ENCODE measurements around the gene SYNE1. TPM values are rescaled to one million over a fixed set of nuclear protein-coding genes. Genes with fewer than 3 reads are reported as not detected.
A peak's percentile ranks its signal among the peaks of the same experiment; 100 is the strongest.
"Not testable (repeated sequence)": the region's sequence is repeated elsewhere in the genome, so short reads cannot be mapped to it uniquely, and the experiment has no call there.

SYNE1 gene
- total RNA-seq, 1 experiment from 2014 or later = 2.5 TPM

- Histone ChIP-seq H3K27me3 (ENCODE audit: control insufficient read depth, insufficient read depth, low read length) (no peaks in the 10 kb centered on the region), H3K36me3 (replicated peaks; ENCODE audit: control insufficient read depth, insufficient read depth, low read length) (no peaks in the 10 kb centered on the region), H3K4me3 (ENCODE audit: insufficient read depth, low read depth, low read length) (no peak overlapping the region)
- DNase-seq = no peak
These were observed 286.1 kb downstream of the SYNE1 start for GRCh38 chr6:152351110-152351509.

DNA sequence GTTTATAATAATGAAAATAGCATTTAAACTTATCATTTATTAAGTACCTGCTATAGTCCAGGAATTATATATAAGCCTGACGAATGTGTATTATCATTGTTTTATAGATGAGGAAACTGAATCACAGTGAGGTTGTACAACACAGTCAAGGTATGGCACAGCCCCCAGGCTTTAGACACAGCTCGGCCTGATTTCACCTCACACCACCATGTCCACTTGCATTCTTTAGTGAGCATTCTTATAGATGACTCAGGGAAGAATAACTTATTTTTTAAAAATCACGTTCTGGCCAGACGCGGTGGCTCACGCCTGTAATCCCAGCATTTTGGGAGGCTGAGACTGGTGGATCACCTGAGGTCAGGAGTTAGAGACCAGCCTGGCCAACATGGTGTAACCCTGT lies 289.0 kb downstream of the SYNE1 start:
- DNase-seq = no peak
- Histone ChIP-seq H3K4me3 (ENCODE audit: insufficient read depth, low read depth, low read length) (no peak overlapping the region), H3K36me3 (replicated peaks; ENCODE audit: control insufficient read depth, insufficient read depth, low read length) (no peaks in the 10 kb centered on the region), H3K27me3 (ENCODE audit: control insufficient read depth, insufficient read depth, low read length) (no peaks in the 10 kb centered on the region)

DNA sequence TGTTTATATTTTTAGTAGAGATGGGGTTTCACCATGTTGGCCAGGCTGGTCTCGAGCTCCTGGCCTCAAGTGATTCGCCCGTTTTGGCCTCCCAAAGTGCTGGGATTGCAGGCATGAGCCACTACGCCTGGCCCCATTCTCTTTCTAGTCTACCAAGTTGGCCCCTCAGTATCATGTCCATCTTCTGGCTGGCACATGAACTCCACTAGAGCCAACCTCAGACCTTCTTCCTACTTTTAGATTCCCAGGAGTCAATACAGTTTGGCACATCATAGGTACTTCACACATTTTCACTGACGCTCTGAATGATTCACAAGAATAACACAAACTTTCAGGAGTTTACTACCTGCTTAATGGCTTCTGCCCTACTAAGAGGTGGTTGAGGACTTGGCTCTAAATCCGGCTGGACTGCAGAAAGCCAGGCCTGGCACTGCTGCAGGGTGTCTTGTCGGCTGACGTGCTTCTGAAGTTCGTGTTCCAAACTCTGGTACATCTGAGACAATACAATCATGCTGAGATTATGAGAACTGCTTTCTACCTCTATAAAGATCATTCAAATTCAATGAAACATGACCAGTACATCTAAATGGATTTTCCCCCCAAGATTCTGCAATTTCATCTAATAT lies 293.3 kb downstream of the SYNE1 start:
- no peaks in the 10 kb centered on the region for H3K36me3 ChIP-seq (replicated peaks; ENCODE audit: control insufficient read depth, insufficient read depth, low read length)

DNA sequence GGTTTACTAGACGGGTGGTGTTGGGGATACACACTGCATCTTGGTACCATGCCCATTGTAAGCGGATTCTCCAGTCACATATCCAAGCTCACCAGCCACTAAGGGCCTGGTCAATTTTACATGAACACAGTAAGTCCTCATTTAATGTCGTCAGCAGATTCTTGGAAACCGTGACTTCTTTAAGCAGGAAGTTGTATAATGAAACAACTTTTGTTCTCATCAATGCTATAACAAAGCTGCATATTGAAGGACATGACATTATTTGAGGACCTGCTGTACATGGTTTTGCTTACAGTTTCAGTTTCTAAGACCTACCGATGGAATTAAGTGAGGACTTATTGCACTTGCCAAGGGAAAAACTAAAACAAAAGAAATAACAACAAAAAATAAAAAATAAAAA lies 295.6 kb downstream of the SYNE1 start:
- DNase-seq = no peak
- no peaks in the 10 kb centered on the region for H3K27me3 ChIP-seq (ENCODE audit: control insufficient read depth, insufficient read depth, low read length)
- H3K4me3 ChIP-seq (ENCODE audit: insufficient read depth, low read depth, low read length) = no peak overlapping the region
- no peaks in the 10 kb centered on the region for H3K36me3 ChIP-seq (replicated peaks; ENCODE audit: control insufficient read depth, insufficient read depth, low read length)

More for the DNA sequence above, 293.3 kb downstream of the SYNE1 start:
- Histone ChIP-seq H3K27me3 (ENCODE audit: control insufficient read depth, insufficient read depth, low read length) (no peaks in the 10 kb centered on the region), H3K4me3 (ENCODE audit: insufficient read depth, low read depth, low read length) (no peak overlapping the region)
- DNase-seq = no peak

DNA sequence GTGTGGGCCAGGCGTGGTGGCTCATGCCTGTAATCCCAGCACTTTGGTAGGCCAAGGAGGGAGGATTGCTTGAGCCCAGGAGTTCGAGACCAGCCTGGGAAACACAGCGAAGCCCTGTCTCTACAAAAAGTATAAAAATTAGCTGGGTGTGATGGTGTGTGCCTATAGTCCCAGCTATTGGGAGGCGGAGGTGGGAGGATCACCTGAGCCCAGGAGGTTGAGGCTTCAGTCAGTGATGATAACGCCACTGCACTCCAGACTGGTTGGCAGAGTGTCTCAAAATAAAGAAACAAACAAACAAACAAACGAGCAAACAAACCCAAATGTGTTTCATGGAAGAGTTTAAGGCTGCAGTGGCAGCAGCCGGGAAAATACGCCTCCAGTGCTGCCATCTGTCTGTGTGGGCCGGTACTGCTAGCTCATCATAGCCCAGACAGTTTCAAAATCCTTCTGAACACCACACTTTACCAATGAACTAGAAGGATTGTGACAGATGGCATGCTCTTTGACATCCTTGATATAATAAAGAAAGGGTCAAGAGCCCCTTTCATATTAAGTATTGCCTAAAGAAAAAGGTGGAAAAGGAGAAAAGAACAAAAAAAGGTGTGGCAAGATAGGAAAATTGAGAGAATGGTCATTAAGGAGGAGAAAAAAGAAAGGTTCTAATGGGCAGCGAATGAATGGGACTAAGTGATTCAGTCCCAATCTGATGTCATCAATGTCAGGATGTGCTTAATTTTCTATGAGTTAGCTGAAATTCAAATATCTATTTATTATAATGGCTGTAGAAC lies 298.6 kb downstream of the SYNE1 start:
- no peaks in the 10 kb centered on the region for H3K36me3 ChIP-seq (replicated peaks; ENCODE audit: control insufficient read depth, insufficient read depth, low read length)
- peak; percentile 27 for DNase-seq
- H3K4me3 ChIP-seq (ENCODE audit: insufficient read depth, low read depth, low read length) = no peak overlapping the region
- no peaks in the 10 kb centered on the region for H3K27me3 ChIP-seq (ENCODE audit: control insufficient read depth, insufficient read depth, low read length)

DNA sequence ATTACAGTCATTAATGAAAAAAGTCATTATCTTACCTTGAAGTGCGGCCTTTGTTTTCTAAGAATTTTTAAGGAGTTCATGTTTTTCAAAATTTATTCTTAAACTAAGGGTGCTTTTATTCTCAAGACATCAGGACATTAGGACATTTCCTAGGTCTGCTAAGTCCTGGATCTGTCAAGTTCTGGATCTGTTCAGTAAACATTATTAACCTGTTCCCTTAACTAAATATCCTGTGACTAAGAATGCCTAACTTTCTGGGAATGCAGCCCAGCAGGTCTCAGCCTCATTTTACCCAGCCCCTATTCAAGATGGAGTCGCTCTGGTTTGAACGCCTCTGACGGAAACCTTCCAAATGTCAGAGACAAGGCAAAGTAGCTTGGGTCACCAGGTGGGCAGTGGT lies 302.6 kb downstream of the SYNE1 start:
- DNase-seq = no peak
- no peaks in the 10 kb centered on the region for H3K27me3 ChIP-seq (ENCODE audit: control insufficient read depth, insufficient read depth, low read length)
- no peaks in the 10 kb centered on the region for H3K36me3 ChIP-seq (replicated peaks; ENCODE audit: control insufficient read depth, insufficient read depth, low read length)
- no peak overlapping the region for H3K4me3 ChIP-seq (ENCODE audit: insufficient read depth, low read depth, low read length)

GRCh38 chr6:152330961-152331360 lies 306.2 kb downstream of the SYNE1 start:
- no peak for DNase-seq
- Histone ChIP-seq H3K36me3 (replicated peaks; ENCODE audit: control insufficient read depth, insufficient read depth, low read length) (no peaks in the 10 kb centered on the region), H3K4me3 (ENCODE audit: insufficient read depth, low read depth, low read length) (no peak overlapping the region), H3K27me3 (ENCODE audit: control insufficient read depth, insufficient read depth, low read length) (no peaks in the 10 kb centered on the region)

GRCh38 chr6:152329638-152330448 lies 307.3 kb downstream of the SYNE1 start:
- no peaks in the 10 kb centered on the region for H3K36me3 ChIP-seq (replicated peaks; ENCODE audit: control insufficient read depth, insufficient read depth, low read length)
- H3K4me3 ChIP-seq (ENCODE audit: insufficient read depth, low read depth, low read length) = no peak overlapping the region
- H3K27me3 ChIP-seq (ENCODE audit: control insufficient read depth, insufficient read depth, low read length) = no peaks in the 10 kb centered on the region
- no peak for DNase-seq

GRCh38 chr6:152328200-152328599 lies 309.0 kb downstream of the SYNE1 start:
- H3K4me3 ChIP-seq (ENCODE audit: insufficient read depth, low read depth, low read length); DNase-seq; H3K27me3 ChIP-seq (ENCODE audit: control insufficient read depth, insufficient read depth, low read length); H3K36me3 ChIP-seq (replicated peaks; ENCODE audit: control insufficient read depth, insufficient read depth, low read length): not testable (repeated sequence)

DNA sequence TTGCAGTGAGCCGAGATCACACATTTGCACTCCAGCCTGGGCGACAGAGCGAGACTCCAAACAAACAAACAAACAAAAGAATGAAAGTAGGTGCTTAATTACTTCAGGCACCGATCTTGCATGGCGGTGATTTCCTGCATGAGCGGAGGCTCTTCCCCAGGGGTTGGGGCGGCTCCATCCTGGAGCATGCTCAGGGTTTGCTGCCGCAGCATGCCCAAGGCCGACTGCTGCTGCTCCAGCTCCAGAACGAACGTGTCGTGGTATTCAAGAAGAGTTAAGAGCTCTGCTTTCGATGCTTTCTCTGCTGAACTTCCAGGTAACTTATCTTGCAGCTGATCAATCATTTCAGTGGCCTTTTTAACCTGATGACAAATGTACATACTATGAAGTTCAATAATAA lies 313.8 kb downstream of the SYNE1 start:
- Histone ChIP-seq H3K36me3 (replicated peaks; ENCODE audit: control insufficient read depth, insufficient read depth, low read length) (no peaks in the 10 kb centered on the region), H3K27me3 (ENCODE audit: control insufficient read depth, insufficient read depth, low read length) (no peaks in the 10 kb centered on the region), H3K4me3 (ENCODE audit: insufficient read depth, low read depth, low read length) (no peak overlapping the region)
- no peak for DNase-seq

DNA sequence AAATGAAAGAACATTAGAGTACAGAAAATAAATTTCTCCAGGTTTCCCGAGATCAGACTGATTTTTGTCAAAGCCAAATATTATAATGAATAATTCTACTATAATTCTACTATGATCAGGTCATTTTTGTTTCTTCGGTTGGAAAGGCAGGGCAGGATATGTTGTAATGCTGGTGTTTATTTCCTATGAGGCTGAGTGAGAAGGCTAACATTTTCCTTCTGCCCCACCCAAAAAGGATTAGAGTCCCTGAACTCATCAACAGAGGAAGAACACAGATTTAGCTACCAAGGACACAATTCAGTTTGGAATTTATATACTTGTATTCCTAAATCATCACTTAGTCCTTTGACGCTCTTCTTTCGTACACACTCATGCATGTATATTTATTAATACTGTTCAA lies 318.9 kb downstream of the SYNE1 start:
- no peaks in the 10 kb centered on the region for H3K27me3 ChIP-seq (ENCODE audit: control insufficient read depth, insufficient read depth, low read length)
- no peak overlapping the region for H3K4me3 ChIP-seq (ENCODE audit: insufficient read depth, low read depth, low read length)
- H3K36me3 ChIP-seq (replicated peaks; ENCODE audit: control insufficient read depth, insufficient read depth, low read length) = no peaks in the 10 kb centered on the region
- DNase-seq = no peak

DNA sequence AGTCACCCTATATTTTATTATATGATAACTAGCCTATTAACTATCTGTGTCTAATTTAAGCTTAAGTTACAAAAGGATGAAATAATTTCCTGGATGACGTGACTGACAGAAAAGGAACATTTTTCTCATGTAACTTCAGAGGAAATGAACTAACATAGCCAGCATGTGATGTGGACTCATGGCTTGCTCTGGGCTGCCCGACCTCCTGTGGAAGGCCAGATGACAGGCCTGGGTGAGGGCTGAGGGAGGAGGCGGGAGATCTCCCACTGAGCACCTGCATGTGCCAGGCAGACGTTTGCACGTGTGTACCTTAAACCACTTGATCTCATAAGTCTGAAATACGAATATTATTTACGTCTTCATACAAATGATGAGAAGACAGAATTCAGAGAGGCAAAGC lies 321.1 kb downstream of the SYNE1 start:
- Histone ChIP-seq H3K27me3 (ENCODE audit: control insufficient read depth, insufficient read depth, low read length) (no peaks in the 10 kb centered on the region), H3K36me3 (replicated peaks; ENCODE audit: control insufficient read depth, insufficient read depth, low read length) (no peaks in the 10 kb centered on the region), H3K4me3 (ENCODE audit: insufficient read depth, low read depth, low read length) (no peak overlapping the region)
- DNase-seq = no peak

DNA sequence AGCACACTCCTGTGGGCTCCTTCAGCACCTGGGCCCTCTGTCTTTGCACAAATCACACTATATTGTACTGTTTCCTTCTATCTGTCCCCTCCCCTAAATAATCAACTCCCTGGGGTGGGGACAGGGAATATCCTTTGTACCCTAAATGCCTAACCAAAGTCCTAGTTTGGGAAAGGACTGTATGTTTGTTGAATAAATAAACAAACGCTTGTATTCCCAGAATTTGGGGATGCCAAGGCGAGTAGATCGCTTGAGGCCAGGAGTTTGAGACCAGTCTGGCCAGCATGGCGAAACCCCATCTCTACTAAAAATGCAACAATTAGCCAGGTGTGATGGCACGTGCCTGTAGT lies 322.7 kb downstream of the SYNE1 start:
- Histone ChIP-seq H3K36me3 (replicated peaks; ENCODE audit: control insufficient read depth, insufficient read depth, low read length) (no peaks in the 10 kb centered on the region), H3K4me3 (ENCODE audit: insufficient read depth, low read depth, low read length) (no peak overlapping the region), H3K27me3 (ENCODE audit: control insufficient read depth, insufficient read depth, low read length) (no peaks in the 10 kb centered on the region)
- DNase-seq = no peak

GRCh38 chr6:152313542-152314482 lies 323.4 kb downstream of the SYNE1 start:
- DNase-seq = no peak
- Histone ChIP-seq H3K36me3 (replicated peaks; ENCODE audit: control insufficient read depth, insufficient read depth, low read length) (no peaks in the 10 kb centered on the region), H3K27me3 (ENCODE audit: control insufficient read depth, insufficient read depth, low read length) (no peaks in the 10 kb centered on the region), H3K4me3 (ENCODE audit: insufficient read depth, low read depth, low read length) (no peak overlapping the region)
